ENCODE data around the gene DGKZ.

DNA sequence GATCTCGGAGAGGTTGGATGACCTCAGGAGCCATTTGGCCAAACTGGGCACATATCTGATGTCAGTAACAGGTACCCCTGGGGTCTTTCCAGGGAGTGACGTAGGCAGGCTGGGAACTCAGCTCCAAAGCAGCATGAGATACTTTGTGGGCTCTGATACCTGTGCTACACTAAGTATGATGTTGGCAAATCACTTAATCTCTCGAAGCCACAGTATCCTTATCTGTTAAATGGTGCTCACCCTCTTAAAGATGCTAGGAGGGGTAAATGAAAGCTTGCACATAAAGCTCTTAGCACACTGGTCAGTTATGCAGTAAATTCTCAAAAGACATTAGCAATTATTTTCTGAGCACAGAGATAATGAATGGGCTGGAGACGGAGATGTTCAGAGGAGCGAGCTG is 17.1 kb upstream of the DGKZ start:
- no peak for TF ChIP-seq POLR2A (IDR thresholded peaks at IDR 0.05; ENCODE audit: low read depth, low read length)
- no peak for TF ChIP-seq TAF1 (IDR thresholded peaks at IDR 0.05; ENCODE audit: borderline replicate concordance, low read depth, low read length)

Measured in GM12892 (cell line).